ENCODE measurements around the gene DBNDD1.

- TF ChIP-seq CTCF (IDR thresholded peaks at IDR 0.05) (no peak), POLR2A (IDR thresholded peaks at IDR 0.05) (no peak)
Observed at GRCh38 chr16:90016339-90016950, 2.8 kb downstream of the DBNDD1 start.
